GM23248 (cell line): ENCODE measurements around the gene TAF12.
"Not testable (repeated sequence)": the region's sequence is repeated elsewhere in the genome, so short reads cannot be mapped to it uniquely, and the experiment has no call there.

ENCODE experiments used
- EZH2 ChIP-seq: fragments of 200-600 bp; sonication (generic); IDR thresholded peaks from 2 replicates; pipeline ENCODE4 v1.6.1; 2018; ENCODE audit warnings: antibody characterized with exemption, mild to moderate bottlenecking; ENCODE audit not compliant: insufficient read depth, poor library complexity, severe bottlenecking
- EZH2phosphoT487 ChIP-seq: fragments of 200-600 bp; sonication (generic); IDR thresholded peaks from 2 replicates; pipeline ENCODE4 v1.6.1; 2018; ENCODE audit warnings: antibody characterized with exemption, moderate library complexity, mild to moderate bottlenecking, low read depth; ENCODE audit not compliant: insufficient read depth

DNA sequence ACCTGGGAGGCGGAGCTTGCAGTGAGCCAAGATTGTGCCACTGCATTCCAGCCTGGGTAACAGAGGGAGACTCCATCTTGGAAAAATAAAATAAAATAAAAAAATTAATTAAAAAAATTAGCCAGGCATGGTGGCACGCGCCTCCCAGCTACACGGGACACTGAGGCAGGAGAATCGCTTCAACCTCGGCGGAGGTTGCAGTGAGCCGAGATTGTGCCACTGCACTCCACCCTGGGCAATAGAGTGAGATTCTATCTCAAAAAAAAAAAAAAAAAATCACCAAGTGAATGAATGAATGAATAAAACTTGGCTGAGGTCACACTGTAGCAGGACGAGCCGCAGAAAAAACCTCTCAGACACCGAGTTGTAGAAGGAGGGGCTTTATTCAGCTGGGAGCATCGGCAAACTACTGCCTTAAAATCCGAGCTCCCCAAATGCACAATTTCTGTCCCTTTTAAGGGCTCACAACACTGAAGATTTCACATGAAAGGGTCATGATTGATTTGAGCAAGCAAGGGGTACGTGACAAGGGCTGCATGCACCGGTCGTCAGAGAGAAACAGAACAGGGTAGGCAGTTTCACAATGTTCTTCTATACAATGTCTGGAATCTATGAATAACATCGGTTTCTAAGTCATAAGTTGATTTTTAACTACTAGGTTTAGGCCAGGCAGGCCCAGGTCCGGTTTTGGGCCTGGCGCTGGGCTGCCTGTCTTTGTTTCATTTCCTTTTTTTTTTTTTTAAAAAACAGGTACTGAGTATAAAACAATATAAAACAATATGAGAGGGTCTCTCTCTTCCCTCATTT, 56.1 kb downstream of the TAF12 start:
- TF ChIP-seq EZH2, EZH2phosphoT487: not testable (repeated sequence)
